HG03280 (cell line): Measurements from ENCODE around the gene ARF3.
A peak's percentile ranks its signal among the peaks of the same experiment; 100 is the strongest.

Experiments used
- ATAC-seq: cut with Tn5 transposase; IDR thresholded peaks from one replicate; pipeline ENCODE4 v1.9.1; 2021; ENCODE audit warnings: mild to moderate bottlenecking, moderate library complexity; ENCODE audit not compliant: unreplicated experiment

ARF3 gene

DNA sequence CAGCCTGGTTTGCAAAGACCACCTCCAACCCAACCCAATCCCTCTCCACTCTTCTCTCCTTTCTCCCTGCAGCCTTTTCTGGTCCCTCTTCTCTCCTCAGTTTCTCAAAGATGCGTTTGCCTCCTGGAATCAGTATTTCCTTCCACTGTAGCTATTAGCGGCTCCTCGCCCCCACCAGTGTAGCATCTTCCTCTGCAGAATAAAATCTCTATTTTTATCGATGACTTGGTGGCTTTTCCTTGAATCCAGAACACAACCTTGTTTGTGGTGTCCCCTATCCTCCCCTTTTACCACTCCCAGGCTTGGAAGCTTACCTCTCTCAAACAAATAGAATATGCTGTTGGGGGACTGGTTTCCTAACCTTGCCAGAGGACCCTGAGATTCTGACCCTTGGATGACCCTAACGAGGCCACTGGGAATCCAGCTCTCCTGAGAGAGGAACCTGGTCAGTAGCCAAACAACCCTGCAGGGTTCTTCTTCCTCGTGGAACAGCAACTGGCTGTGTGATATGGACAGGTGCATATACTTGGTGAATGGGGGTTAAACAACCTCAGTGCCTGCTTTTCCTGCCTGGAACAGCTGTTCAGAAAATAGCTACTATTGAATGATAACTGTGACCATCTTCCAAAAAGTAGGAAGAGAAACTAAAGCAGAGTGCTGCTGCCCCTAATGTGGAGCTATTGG is 25.3 kb upstream of the ARF3 start:
- ATAC-seq = no peak

DNA sequence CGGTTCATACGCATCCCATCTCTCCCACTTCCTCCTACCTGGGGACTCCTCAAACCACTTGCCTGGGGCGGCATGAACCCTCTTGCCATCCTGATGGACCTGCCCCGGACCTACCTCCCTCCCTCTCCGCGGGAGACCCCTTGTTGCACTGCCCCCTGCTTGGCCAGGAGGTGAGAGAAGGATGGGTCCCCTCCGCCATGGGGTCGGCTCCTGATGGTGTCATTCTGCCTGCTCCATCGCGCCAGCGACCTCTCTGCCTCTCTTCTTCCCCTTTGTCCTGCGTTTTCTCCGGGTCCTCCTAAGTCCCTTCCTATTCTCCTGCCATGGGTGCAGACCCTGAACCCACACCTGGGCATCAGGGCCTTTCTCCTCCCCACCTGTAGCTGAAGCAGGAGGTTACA is 24.5 kb upstream of the ARF3 start:
- ATAC-seq = no peak

DNA sequence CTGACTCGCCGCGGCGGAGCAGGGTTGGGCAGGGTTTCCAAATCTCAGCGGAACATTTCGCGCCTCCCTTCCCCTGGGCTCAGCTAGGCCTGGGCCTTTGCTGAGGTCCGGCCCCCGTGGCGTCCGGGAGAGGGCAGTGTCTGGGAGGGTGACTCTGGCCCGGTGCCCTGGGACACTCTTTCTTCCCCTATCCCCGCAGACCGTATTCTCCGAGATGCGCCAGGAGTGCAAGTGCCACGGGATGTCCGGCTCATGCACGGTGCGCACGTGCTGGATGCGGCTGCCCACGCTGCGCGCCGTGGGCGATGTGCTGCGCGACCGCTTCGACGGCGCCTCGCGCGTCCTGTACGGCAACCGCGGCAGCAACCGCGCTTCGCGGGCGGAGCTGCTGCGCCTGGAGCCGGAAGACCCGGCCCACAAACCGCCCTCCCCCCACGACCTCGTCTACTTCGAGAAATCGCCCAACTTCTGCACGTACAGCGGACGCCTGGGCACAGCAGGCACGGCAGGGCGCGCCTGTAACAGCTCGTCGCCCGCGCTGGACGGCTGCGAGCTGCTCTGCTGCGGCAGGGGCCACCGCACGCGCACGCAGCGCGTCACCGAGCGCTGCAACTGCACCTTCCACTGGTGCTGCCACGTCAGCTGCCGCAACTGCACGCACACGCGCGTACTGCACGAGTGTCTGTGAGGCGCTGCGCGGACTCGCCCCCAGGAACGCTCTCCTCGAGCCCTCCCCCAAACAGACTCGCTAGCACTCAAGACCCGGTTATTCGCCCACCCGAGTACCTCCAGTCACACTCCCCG is 23.9 kb upstream of the ARF3 start:
- no peak for ATAC-seq

DNA sequence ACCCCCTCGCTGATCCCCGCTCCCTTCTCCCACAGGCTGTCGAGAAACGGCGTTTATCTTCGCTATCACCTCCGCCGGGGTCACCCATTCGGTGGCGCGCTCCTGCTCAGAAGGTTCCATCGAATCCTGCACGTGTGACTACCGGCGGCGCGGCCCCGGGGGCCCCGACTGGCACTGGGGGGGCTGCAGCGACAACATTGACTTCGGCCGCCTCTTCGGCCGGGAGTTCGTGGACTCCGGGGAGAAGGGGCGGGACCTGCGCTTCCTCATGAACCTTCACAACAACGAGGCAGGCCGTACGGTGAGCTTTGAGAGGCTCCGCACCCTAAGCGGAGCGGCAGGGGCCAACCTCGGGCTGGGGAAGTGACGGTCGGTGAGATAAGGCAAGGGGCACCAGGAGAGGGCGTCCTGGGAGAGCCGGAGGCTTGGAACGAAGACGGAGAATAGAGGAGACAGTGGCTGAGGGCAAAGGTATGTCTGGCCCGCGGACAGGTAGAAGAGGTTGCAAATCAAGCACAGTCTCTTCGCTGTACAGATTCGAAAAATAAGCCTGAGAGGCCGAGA is 23.2 kb upstream of the ARF3 start:
- no peak for ATAC-seq

DNA sequence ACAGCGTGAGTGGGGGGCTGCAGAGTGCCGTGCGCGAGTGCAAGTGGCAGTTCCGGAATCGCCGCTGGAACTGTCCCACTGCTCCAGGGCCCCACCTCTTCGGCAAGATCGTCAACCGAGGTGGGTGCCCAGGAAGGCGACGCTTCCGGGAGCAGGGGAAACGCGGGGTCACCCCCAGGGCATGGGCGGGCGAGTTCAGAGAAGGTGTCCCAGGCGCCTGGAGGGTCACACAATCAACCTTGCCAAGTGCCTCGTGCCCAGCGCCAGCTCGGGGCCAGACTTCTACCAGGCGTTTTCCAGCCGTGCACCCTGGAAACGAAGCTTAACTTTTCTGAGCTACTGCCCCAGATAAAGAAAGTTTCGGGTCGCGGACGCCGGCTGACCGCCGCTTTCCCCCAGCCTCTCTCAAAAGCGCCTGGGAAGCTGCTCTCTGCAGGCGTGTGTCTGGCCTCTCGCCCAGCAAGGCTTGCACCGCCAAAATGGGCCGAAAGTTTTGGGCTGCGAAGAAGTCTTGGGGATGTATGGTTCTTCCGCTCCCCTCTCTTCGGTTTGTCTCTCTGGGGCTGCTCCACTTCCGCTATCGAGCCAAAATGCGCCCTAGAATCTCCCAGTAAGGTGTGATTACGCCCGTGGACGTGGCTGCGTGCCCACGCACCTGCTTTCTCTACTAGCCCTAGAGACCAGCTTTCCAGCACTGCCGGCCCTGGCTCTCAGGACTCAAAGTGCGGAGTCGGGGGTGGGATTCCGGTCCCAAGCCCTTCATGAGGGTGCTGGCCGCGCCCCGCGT is 22.5 kb upstream of the ARF3 start:
- no peak for ATAC-seq

DNA sequence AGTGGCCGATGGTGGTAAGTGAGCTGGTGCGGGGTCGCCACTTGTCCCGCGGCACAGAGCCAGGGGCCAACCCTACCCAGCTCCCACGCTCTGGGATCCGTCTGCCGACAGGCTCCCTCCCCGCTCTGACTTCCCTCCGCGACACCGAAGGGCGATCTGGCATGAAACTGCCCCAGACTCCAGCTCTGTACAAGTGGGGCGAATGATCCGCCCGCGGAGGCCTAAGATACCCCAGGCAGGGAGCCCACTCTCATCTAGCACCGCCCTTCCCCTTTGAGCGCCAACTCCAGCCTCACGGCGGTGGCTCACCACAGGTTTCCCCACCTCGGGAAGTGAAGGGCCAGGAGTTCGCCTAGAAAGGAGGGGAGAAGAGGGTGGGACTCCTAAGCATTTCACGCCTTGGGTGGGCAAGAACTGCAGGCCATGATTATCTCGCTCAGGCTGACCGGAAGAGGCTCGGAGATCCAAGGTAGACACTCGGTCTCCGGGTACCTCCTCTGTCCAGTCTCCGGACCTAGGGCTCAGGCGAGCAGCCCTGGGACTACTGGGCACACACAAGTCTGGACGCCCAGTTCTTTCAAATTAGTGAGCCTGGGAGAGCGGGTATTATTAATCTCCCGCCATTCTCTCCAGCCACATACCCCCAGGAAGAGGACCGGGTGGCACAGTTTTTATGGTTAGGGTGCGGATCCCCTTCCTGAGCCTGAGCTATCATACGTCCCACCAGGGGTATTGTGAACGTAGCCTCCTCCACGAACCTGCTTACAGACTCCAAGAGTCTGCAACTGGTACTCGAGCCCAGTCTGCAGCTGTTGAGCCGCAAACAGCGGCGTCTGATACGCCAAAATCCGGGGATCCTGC is 21.7 kb upstream of the ARF3 start:
- ATAC-seq = no peak

DNA sequence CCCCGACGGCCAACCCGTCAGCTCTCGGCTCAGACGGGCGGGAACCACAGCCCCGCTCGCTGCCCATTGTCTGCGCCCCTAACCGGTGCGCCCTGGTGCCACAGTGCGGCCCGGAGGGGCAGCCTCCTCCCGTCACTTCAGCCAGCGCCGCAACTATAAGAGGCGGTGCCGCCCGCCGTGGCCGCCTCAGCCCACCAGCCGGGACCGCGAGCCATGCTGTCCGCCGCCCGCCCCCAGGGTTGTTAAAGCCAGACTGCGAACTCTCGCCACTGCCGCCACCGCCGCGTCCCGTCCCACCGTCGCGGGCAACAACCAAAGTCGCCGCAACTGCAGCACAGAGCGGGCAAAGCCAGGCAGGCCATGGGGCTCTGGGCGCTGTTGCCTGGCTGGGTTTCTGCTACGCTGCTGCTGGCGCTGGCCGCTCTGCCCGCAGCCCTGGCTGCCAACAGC is 21.0 kb upstream of the ARF3 start, which contains the start of gene WNT1:
TSS of gene WNT1 (plus strand) at position 32 of the 450 bp plus-strand sequence. CDS start at position 361, 329 bp downstream.
- peak; percentile 17 for ATAC-seq

DNA sequence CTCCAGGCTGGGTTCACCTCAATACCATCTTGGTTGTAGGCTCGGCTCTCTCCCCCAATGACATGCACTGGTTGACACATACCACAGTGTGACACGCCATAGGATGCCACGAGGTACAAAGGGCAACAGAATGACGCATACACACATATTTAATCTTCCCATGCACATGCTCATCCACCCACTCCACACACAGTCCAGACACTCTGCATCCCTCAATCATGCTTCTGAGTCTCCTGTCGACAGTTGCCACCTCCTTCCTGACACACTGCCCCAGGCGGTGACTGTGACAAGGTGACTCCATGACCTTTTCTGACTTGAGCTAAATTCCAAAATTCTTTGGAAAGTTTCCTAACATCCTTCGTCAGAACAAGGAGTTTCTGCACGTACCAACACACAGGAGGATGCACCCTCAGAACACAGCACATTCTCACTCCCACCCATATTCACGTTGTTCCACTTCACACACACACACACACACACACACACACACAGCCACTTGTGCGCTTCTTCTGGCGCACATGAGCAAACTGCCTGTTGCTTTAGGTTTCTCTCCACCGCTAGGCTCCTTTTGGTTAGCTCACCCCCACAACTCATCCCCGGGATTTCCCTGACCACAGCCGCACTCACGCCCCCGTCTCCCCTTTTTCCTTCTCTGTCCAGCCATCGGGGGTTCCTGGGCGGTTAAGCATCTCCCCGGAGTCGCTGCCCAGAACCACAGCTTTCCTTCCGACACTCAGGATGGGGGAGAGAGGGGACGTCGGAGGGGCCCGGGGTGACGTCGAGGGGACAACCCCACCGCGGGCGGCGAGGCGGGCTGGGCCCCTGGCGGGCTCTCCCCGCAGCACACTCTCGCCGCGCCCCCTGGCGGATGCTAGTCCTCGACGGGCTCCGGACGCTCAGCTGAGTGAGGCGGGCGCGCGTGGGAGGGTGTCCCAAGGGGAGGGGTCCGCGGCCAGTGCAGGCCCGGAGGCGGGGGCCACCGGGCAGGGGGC is 20.3 kb upstream of the ARF3 start:
- peak; percentile 61 for ATAC-seq

DNA sequence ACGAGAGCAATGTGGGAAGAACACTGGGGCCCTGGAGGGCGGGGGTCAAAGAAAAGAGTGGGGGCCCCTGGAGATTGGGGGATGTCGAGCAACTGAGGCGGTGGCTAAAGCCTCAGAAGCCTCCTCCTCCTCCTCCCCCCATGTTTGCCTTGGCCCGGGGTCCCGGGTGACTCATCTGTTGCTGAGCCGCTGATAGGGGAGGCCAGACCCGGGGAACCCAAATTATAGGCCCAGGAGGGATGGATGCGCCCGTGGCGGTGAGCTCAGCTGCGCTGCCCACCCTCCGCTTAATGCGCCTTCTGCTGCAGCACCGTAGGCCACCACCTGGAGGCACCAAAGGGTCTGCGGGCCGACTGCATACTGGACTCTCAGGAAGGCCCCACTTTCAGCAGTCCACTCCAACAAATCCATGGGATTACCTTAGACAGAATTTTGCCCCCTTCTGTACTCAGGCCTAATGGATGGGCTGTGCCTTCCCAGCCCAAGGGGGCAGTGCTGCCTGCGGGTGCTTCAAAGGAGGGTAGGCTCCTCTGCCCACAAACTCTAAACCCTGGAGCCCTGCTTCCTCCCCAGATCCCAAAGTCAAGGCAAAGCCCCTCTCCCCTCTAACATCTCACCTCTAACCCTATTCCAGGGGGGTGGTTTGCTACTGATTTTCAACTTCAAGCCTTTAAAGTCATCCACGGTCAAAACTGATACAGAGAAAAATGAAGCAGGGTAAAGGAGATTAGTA is 16.8 kb upstream of the ARF3 start:
- ATAC-seq = no peak

DNA sequence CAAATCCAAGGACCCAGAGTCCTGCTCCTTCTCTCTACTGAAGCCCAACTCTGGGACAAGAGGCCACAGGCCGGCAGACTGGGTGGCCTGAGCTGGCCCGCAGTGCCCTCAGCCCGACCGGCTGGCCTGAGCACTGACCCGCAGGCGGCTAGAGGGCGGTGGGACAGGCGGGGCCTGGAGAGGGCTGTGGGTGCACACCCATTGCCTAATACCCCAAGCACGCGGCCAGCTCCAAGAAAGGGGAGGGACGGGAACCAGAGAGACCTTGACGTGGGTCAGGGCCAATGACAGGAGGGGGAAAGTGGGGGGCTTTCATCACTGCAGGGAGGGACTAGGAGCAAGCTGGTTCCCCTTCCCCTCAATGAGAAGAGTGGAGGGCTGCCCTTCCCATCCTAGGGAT is 16.2 kb upstream of the ARF3 start:
- no peak for ATAC-seq

DNA sequence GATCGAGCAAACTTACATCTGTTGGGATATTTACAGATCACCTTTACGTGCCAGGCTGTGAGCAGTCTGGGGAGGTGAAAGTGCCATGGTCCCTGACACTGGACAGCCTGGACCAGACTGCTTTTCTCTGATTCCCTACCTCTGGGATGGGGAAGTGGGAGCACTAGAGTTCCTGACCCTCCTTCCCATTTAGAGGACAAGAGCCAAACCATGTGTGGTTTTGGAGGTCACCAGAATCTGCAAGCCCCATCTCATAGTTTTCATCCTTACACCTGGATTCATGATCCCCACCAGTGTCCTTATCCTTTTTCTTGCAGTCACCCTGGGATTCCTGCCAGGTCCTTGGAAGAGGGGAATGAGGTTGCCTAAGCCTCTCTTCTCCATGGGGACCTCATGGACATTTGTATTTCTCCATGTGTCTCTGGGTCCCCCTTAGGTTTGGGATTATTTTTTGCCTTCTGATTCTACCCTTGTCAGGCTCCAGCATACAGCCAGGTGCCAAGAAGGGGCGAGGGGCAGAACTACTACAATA is 15.7 kb upstream of the ARF3 start:
- ATAC-seq = no peak

DNA sequence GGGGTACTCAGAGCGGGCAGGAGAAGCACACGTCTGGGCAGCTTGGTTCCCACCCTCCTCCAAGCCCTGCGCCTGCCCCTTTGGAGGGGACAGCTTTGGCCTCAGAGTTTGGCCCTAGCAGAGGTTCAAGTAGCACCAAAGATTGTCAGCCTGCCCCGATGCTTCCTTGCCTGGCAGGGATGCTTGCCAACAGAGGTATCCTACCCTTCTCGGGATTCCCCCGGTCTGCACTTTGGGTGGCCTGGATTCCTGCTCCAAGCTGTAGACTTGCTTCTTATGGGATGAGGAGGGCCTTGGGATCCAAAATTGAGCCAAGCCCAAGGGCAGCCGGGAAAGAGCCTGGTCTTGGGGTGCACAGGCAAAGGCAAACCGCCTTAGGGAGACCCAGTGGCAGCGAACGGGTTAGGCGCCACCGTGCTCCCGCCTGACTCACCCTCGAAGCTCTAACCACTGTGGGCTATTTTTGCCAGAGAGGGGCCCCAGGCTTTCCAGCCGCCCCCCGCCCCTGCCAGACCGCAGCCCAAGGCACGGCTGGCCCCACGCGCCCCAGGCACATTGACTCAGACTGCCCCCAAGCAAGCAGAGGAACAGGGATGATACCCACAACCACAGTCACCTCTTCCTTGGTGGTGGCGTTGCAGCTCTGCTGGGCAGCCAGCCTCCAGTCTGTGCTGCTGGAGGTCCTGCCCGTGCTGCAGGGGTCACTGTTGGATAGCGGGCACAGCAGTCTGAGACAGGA is 15.1 kb upstream of the ARF3 start:
- no peak for ATAC-seq

DNA sequence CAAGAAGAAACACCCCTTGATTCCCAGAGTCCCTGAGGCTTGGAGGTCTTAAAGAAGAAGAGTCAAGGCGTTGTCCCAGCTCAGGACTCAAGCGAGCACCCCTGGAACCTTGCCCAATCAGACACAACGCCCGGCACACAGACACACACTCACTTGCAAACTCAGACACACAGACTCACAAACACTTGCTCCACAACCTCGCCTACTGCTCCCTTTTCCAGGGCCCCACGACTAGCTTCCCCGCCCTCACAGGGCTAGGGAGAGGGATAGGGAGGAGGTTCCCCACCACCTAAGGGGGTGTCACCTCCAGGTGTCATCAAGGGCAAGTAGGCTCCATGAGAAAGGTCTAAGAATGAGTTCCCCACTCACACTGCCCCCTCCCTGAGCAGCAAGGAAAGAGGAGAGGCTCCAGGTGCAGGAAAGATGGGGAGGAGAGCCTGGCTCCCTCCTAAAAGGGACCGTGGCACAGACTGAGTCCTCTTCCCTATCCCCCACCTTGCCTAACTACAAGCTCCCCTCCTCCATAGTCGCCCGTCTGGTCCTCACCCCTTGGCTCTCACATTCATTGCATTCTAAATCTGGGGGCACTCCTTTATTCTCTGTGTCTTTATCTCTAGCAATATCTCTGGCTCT is 13.5 kb upstream of the ARF3 start:
- ATAC-seq = no peak

DNA sequence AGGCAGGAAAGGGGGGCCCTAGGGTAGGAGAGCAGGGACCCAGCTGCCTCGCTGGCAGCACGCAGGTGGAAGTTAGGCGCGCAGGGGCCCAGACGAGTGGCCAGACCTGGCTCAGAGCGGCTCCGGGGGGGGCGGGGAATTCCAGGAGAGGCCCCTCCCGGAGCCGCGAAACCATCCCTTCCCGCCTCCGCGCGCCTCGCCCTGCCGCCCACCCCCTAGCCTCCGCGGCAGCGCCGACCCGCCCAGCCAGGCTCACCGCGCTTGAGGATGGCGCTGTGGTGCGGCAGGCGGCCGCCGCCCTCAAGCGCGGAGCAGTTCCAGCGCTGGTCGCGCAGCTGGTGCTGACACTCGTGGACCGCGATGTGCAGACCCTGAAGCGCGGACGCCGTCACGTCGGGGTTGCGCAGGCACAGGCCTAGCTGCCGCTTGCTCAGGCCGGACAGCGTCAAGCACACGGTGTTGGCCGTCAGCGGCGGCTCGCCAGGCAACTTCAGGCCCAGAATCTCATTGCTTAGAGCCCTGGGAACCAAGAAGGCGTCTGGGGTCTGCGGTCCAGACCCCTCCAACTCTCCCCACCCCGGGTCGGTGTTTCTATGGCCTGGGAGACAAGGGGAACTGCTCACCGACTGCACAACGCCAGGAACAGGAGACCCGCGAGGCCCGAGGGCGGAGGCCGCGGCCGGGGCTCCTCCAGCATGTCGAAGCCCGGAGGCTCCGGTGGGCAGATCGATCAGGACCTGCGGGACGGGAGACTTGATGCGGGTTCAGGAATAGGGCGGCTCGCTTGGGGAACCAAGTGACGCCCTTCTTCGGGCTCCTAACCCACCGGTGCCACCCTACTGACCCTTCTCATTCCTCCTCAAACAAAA is 12.8 kb upstream of the ARF3 start:
- no peak for ATAC-seq

DNA sequence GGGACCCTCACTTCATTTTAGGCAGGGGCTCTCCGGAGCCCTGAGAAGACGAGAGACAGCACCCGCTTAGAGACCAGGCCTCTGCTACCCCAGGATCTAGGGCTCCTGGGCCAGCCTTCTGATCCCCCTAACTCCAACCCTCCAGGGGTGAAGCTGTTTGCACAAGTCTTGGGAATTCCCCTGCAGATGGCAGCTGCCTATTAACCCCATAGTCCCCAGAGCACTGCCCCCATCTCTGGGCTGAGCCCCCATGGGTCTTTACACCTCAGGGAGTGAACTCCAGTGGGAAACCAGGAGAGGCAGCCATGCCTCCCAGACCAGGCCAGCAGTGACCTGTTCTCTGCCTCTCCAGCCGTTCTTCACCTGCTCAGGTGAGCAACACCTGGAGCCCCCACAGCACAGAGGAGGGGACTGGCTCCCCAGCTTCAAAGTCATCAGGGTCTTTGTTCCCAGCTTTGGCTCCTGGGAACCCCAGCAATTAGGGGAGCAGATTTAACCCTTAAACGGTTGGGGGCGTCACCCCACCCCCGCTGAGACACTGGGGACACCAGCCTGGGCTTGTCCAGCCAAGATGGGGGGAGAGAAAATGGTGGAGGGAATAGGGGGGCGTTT is 12.0 kb upstream of the ARF3 start:
- ATAC-seq = no peak

DNA sequence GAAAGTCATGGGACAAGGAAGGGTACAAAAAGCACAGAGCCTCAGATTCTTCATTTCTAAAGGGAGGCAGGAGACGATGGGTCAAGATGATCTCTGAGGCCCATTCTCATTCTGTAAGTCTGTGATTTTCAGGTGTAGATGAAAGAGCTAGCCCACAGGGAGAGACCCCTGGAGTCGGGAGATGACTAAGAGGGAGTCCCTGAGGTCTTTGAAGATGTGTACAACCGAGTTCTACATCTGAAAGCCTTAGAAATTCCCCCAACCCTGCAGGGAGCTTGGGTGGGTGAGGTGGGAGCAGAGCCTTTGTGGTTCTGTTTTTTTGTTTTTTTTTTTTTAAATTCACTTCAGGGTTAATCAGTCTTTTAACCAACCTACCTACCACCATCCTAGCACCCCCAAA is 11.2 kb upstream of the ARF3 start:
- no peak for ATAC-seq
